ENCODE results near the gene LLGL2.
"Not testable (repeated sequence)": the region's sequence is repeated elsewhere in the genome, so short reads cannot be mapped to it uniquely, and the experiment has no call there.

The LLGL2 gene

DNA sequence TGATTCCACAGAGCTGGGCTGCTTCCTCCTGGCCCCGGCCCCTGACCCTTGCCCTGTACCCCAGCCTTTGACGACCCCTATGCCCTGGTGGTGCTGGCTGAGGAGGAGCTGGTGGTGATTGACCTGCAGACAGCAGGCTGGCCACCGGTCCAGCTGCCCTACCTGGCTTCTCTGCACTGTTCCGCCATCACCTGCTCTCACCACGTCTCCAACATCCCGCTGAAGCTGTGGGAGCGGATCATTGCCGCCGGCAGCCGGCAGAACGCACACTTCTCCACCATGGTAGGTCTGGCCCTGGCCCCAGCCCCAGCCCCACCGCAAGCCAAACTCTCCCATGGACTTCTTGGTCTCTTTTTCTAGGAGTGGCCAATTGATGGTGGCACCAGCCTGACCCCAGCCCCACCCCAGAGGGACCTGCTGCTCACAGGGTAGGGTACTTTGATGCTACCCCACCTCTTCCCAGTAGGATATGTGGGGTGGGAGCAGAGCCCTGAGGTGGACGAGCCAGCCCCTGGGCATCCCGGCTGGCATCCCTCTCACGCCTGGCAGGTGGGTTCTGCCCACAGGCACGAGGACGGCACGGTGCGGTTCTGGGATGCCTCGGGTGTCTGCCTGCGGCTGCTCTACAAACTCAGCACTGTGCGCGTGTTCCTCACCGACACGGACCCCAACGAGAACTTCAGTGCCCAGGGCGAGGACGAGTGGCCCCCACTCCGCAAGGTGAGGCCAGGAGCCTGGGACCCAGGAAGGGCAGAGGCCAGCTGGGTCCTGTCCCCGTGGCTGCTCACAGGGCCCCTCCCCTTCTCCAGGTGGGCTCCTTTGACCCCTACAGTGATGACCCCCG lies 43.1 kb downstream of the LLGL2 start:
- no peak for DNase-seq (ENCODE audit: low read depth in 2 of 2)

- DNase-seq (ENCODE audit: low read depth in 2 of 2) = no peak
Measured at GRCh38 chr17:75570034-75570676, 44.7 kb downstream of the LLGL2 start.

DNA sequence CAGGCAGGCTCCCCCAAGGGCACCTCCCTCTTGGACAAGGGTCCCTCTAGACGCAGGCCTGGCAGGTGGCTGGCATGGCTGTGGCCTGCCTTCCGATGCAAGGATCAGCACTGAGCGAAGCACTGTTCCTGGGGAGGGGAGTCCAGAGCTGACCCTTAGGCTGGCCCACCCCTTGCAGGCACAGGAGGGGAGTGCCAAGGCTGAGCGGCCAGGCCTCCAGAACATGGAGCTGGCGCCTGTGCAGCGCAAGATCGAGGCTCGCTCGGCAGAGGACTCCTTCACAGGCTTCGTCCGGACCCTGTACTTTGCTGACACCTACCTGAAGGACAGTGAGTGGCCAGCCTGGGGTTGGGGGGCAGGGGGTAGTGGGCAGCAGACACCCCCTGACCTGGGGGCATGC lies 45.3 kb downstream of the LLGL2 start:
- DNase-seq (ENCODE audit: low read depth in 2 of 2) = no peak

DNA sequence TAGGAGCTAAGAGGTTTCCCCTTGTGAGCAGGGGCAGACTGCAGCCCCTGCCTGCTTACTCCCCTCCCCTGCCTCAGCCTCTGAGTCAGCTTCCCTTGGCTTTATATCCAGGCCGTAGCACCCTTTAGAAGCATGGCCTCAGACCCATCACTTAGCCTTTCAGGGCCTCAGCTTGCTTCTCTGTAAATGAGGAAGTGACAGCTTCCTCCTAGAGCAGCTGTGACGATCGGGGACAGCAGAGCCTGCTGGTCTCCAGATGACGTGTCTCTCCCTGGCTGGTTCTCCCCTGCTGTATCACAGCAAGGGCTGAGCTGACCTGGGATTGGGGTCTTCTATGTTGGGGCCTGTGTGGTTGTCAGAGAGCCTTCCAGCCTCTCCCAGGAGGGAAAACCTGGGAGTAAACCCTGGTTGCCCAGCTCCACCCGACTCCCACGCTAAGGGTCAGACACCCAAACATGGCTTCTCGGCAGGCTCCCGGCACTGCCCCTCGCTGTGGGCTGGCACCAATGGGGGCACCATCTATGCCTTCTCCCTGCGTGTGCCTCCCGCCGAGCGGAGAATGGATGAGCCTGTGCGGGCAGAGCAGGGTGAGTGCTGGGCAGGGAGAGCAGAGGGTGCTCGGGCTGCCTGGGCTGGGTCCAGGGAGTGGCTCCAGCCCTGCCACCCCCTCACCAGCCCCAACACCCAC lies 45.8 kb downstream of the LLGL2 start:
- DNase-seq (ENCODE audit: low read depth in 2 of 2) = no peak

DNA sequence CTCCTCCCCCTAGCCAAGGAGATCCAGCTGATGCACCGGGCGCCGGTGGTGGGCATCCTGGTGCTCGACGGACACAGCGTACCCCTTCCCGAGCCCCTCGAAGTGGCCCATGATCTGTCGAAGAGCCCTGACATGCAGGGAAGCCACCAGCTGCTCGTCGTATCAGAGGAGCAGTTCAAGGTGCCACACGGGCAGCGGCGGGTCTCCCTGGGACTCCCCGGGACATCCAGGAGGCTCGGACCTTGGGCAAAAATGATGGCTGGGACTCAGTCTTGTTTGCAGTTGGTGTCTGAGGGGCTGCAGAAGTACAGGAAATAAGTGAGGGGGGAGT lies 46.4 kb downstream of the LLGL2 start:
- no peak for DNase-seq (ENCODE audit: low read depth in 2 of 2)

GRCh38 chr17:75572713-75573539 lies 47.4 kb downstream of the LLGL2 start:
- DNase-seq (ENCODE audit: low read depth in 2 of 2) = no peak

GRCh38 chr17:75573540-75573957 lies 48.1 kb downstream of the LLGL2 start:
- DNase-seq (ENCODE audit: low read depth in 2 of 2) = no peak

GRCh38 chr17:75573994-75574393 lies 48.5 kb downstream of the LLGL2 start:
- no peak for DNase-seq (ENCODE audit: low read depth in 2 of 2)

GRCh38 chr17:75574404-75575036 lies 49.0 kb downstream of the LLGL2 start:
- no peak for DNase-seq (ENCODE audit: low read depth in 2 of 2)

- no peak for DNase-seq (ENCODE audit: low read depth in 2 of 2)
Measured at GRCh38 chr17:75575197-75575596, 49.7 kb downstream of the LLGL2 start.

DNA sequence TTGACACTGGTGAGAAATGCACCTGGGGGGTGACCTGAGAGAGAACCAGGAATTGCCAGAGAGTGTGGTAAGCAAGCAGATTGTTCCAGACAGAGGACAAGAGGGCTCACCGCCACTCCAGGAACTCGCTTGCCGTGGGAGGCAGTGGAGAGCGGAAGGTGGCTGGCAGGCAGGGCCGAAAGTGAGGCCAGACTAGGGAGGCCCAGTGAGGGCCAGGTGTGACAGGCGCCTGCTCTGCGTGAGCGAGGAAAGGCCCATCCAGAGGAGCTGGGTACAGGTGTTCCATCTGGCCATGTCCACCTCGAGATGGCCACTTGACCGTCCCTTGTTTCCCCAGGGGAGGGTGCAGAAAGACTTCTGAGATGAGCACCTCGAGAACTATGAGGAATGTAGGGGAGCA lies 50.2 kb downstream of the LLGL2 start:
- no peak for DNase-seq (ENCODE audit: low read depth in 2 of 2)

DNA sequence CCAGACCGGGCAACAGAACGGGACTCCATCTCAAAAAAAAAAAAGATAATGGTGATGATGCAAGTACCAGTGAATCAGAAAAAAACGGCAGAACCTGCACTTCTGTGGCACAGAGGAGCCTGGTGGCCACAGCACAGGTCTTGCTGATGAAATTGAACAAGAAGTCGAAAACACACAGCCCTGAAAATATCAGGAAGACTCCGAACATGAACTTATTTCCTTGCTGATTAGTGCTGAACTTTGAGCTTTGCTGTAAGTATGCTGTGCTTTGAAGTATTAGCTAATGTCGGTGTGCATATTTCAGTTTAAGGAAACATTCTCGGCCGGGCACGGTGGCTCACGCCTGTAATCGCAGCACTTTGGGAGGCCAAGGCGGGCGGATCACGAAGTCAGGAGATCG lies 51.2 kb downstream of the LLGL2 start:
- no peak for DNase-seq (ENCODE audit: low read depth in 2 of 2)

DNA sequence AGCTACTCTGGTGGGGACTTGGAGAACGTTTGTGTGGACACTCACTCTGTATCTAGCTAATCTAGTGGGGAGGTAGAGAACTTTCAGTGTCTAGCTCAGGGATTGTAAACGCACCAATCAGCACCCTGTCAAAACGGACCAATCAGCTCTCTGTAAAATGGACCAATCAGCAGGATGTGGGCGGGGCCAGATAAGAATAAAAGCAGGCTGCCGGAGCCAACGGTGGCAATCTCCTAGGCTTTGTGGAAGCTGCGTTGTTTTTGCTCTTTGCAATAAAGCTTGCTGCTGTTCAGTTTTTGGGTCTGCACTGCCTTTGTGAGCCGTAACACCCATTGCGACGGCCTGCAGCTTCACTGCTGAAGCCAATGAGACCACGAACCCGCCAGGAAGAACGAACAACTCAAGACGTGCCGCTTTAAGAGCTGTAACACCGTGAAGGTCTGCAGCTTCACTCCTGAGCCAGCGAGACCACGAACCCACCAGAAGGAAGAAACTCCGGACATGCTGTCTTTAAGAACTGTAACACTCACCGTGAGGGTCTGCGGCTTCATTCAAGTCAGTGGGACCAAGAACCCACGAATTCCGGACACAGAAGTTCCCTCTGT lies 55.7 kb downstream of the LLGL2 start:
- DNase-seq (ENCODE audit: low read depth in 2 of 2) = not testable (repeated sequence)

DNA sequence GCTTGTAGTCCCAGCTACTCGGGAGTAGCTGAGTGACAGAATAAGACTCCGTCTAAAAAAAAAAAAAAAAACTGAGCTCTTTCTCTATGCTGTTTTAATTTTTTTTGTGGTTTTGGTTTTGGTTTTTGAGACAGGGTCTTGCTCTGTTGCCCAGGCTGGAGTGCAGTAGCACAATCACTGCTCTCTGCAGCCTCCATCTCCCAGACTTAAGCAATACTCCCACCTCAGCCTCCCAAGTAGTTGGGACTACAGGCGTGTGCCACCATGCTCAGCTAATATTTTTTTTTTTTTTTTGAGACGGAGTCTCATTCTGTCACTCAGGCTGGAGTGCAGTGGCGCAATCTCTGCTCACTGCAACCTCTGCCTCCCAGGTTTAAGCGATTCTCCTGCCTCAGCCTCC lies 57.7 kb downstream of the LLGL2 start:
- DNase-seq (ENCODE audit: low read depth in 2 of 2) = not testable (repeated sequence)

- DNase-seq (ENCODE audit: low read depth in 2 of 2) = no peak
Measured at GRCh38 chr17:75584849-75585175, 59.3 kb downstream of the LLGL2 start.

DNA sequence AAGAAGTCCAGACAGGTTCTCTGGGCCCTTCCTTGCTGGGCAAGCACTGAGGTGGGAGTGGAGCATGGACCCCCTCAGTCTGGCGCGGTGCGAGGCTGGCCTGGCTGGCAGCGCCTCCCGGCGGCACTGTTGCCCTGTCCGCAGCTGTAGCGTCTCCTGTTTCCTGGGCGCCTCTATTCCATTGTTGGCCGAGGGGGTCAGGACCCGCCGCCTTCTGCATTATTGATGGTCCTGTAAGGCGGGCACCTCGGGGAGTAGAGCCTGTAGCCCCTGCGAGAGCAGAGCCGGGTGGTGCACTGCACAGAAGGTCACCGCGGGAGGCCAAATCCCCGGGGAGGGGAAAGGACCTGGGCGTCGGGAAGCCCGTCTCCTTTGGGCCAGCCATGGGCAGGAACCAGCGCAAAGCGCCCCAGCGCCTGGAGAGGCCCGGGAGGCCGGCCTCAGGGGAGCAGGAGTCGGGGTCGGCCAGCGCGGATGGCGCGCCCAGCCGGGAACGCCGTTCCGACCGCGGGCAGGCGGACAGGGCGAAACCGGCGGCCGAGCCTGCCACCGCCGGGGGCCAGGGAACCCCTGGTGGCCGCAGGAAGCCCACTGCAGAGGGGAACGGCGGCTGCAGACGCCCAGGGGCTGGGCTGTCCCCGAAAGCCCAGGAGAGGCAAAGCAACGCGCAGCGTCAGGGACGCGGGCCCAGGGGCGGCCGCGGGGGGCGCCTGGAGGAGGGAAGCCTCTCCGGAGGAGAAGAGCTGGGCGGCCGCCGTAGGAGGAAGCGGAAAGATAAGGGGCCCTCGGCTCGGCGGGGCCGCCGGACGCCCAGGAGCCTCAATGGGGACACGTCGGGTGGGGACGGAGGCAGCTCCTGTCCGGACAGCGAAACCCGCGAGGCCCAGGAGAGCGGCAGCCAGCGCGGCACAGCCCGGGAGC lies 62.4 kb downstream of the LLGL2 start, which contains the start of gene MYO15B:
Gene MYO15B, plus strand, starts transcription at position 126 of the 921 bp plus-strand sequence. Its CDS starts 258 bp downstream, at position 384.
- DNase-seq (ENCODE audit: low read depth in 2 of 2) = peak in 1 of 2 experiments; percentile 5

- no peak for DNase-seq (ENCODE audit: low read depth in 2 of 2)
Measured at GRCh38 chr17:75588596-75589011, 63.1 kb downstream of the LLGL2 start.

GRCh38 chr17:75589012-75589918 lies 63.8 kb downstream of the LLGL2 start:
- peak; percentile 64 to 67 for DNase-seq (ENCODE audit: low read depth in 2 of 2)

GRCh38 chr17:75589919-75590303 lies 64.4 kb downstream of the LLGL2 start:
- DNase-seq (ENCODE audit: low read depth in 2 of 2) = no peak

All from fibroblast of skin of left quadriceps (primary cell).